HG03439 (cell line): ENCODE results near the gene ATF6B.

Experiments used
- ATAC-seq: cut with Tn5 transposase; IDR thresholded peaks from one replicate; pipeline ENCODE4 v1.9.1; 2021; ENCODE audit warnings: mild to moderate bottlenecking, moderate library complexity; ENCODE audit not compliant: unreplicated experiment

Gene ATF6B

DNA sequence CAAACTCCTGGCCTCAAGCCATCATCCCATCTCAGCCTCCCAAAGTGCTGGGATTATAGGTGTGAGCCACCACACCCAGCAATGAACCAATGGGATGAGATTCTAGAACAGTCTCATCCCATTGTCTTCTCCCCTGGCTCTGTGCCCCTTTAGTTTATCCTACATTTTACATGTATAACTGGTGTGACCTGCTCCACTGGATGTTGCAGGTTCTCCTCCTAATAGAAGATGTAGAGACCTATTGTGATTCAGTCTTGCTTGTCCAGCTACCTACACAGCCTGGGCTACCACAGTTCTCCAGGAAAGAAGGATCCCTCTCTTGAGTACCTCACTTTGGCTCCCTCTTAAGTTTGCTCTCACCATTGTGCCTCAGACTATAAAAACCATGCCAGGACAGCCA, 4.1 kb upstream of the ATF6B start:
- ATAC-seq: no peak

DNA sequence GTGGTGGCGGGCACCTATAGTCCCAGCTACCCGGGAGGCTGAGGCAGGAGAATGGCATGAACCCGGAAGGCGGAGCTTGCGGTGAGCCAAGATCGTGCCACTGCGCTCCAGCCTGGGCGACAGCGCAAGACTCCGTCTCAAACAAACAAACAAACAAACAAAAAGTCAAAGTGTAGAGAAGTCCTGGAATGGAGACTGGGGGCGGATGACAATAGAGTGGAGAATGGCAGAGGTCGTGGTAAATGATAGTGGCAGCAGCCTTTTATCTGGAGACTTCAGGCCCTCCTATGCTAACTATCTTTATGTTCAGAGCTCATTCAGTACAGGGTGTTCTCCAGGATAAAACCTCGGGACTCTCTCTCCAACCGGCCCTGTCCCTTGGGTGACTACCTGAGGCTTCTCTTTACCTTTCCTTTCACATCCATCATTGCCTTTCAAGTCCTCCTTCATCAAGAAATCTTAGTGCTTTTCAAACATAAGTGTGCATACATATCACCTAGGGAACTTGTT, 3.4 kb upstream of the ATF6B start:
- no peak for ATAC-seq

DNA sequence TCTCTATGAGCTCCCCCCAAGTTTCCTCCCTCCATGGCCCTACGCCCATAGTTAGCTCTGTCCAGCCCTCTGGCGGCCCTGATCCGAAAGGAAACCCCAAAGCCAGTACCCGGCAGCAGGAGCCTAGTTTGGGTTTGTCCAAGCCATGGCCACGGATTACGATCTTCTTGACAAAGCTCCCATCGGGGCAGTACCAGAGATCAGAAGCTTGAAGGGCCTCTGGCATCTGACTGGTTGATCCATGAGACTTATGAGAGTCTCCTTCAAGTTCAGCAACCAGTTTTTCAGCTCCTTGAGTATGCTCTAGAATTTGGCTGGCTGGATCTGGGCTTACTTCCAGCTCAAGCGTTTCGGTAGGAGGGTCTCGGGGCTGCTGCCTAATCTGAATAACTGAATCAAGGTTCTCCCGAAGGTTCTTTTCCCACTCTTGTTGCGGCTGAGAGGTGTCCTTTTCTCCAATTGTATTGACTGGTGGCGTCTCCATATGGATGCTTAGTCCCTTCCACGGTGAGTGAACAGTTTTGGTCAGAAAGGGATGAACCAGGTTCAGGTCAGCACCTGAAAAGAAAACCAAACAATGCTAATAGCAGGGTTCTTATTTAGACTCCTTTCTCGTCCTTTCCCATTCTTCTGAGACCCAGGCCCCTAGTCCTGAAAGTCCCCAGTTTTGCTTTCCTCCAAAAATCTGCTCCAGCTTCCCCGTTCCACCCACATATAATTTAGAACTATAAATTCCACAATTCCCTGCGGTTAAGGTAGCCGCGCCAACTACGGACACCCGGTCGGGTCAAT, 1.4 kb upstream of the ATF6B start:
- no peak for ATAC-seq

DNA sequence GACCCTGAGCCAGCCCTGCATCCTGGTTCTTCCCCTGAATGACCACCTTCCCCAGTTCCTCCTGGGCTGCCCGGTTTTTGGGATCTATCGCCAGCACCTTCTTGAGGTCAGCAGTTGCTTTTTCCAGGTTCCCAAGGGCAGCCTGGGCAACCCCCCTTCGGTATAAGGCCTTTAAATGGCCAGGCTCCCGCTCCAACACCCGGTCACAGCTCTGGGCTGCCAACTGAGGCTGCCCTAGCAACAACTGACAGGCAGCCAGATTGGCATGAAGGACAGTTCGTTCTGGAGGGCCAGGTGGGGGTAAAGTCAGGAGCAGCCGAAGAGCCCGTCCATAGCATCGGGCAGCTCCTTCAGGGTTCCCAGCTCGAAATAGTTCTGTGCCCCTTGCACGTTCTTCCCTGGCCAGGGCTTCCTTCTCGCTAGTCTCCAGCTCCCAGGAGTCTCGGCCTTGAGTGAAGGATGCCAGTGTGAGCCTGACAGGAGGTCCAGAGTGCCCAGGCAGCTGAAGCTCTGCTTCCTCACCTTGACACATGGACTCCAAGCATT, 778 bp upstream of the ATF6B start:
- no peak for ATAC-seq

DNA sequence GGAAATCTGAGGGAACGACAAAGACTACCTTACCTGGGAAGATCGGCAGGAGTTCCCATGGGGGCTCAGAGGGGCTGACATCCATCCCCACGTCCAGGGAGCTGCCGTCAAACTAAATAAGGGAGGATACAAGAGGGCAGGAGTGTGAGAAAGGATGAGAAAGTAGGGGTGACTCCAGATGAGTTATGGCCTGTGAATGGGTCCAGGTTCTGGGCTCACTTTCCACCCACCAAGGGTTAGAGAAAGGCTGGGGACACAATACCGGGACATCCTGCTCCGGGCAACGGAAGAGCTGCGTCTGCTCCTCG, 683 bp downstream of the ATF6B start:
- no peak for ATAC-seq

DNA sequence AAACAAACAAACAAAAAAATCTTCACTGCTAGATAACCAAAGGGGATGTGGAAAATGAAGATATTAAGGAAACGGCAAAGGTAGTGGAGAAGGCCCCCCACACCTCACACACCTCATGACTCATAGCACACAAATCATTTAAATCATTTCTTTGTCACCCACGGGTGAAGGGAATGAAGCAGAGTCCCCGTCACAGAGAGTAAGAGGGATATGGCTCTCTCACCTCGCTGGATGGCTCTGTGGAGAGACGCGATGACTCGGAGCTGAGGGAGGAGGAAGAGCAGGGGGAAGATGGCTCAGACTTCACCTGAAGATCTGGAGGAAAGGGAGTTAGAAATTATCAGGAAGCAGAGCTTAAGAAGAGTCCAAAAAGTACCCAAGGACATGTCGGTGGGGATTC, 1.2 kb downstream of the ATF6B start:
- no peak for ATAC-seq

DNA sequence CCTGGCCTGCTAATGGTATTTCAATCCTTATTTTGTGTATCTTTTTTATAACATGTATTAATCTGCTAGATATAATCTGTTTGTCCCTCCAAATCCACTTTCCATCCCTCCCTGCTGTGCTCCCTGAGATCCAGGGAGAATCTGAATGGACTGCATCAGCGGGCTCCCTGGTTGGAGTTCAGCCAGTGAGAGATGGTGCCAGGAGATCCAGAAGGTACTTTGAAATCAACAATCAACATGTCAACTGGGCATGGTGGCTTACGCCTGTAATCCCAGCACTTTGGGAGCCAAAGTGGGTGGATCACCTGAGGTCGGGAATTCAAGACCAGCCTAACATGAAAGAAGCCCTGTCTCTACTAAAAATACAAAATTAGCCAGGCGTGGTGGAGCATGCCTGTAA, 4.4 kb downstream of the ATF6B start:
- ATAC-seq: no peak

DNA sequence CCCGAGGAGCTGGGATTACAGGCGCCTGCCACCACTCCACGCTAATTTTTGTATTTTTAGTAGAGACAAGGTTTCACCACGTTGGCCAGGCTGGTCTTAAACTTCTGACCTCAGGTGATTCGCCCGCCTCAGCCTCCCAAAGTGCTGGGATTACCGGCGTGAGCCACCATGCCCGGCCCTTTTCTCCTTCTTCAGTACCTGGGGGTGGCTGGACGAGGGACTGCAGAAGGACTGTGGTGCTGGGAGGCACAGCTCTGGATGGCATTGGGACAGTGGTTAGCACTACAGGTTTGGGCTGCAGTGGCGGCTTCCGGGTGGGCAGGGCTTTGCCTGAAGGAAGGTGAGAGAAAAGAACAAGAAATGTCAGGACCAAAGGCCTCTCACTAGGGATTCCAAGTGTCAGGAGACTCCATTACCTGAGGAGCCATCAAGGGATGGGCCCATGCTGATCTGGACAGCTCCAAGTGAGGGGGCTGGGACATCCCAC, 7.4 kb downstream of the ATF6B start:
- ATAC-seq: no peak

DNA sequence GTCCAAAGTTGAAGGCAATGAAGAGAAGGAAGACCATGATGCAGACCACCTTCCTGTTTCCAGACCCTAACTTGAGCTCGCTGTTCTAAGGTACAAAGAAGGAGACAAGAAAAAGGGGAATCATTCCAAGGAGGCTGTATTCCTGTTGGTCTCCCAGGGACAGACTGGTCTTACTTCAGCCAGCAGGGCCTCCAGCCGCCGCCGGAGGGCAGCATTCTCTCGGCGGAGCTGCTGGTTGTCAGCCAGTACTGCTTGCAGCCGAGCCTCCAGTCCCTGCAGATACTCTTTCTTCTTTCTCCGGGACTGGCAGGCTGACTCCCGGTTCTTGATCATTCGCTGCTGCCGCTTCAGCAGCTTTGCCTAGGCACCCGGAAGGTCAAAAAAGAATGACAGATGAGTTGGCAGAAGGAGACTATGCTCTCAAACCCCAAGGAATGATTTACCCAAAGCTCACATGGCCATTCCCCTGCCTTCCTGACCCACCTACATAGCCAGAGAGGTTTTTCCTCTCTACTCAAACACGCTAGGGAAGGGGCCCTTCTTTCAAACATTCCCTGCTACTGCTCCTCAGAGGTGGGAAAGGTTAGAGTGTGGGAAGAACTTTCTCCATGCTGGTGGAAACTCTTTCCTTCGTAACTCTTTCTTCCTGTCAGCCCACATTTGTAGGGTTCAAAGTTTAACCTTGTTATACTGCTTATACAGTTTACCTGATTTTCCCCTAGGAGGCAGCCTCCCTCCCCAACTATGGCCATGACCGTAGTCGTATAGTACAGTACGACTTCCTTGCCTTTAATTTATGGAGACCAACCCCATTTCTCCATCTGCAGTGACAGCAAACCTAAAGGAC, 9.0 kb downstream of the ATF6B start:
- peak; percentile 51 for ATAC-seq

DNA sequence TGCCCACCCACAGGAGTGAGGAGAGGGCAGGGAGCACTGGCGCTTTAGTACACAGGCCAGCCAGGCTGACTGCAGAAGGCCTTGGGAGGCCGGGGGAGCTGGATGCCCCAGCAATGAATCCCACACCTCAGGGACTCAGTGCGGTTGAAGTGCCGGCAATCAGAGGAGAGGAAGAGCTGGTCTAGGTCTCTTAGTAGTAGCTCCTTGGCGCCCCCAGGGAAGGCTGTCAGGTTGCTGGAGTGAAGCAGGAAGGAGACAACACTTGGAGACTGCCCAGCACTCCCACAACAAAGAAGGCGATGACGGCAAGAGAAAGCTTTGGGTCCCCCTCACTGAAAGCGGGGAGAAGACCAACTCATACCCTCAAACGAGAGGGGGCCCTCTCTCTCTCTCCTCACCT, 10.6 kb downstream of the ATF6B start:
- ATAC-seq: no peak

DNA sequence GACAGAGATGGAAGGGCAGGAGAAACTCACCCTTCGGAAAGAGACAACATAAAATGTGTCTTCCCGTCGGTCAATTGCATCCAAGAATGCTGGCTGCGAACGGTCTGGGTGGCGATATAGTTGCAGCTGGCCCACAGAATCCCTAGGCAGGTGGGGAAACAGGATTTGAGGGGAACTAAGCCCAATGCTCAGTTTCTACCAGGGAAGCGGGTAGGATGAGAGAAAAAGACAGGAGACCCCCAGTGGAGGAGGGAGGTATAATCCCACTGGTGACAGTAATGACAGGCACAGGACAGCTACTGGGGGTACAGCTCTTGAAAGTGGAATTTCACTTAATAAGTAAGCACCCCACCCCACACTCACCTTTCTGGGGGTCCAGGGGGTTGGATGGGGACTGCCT, 11.4 kb downstream of the ATF6B start:
- no peak for ATAC-seq

DNA sequence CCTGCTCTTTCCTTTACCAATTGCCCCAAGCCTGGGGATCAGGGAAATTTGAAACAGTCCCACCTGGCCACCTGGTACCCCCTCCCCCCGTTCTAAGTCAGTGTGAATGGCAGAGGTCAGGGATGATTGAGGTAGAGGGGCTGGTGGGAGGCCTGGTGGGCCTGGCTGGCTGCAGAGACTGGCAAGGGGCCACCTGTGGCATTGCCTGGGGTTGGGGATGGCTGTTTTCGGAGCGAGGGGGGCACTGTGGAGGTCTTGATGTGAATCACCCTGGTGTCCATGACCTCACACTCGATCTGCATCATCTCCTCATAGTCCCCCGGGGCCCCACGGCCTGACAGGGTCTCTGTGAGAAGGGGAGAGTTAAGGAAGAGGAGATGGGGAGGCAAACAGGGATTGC, 12.4 kb downstream of the ATF6B start:
- no peak for ATAC-seq

DNA sequence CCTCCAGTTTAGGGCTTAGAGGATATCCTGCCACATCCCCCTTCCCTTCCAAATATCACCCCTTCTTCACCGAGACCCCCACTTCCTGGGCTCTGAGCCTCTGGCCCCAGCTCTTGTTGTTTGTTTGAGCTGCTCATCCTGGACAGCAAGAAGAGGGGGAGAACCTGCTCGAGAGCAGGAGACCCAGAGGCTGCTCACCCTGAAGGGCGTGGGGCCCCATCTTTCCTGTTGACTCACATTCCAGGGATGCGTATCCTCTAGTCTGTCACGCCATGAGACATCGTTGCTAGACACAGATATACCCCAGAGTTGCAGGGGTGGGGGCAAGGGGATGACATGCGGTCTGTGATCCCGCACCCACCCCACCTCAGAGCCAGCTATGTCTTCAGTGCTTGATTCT, 13.2 kb downstream of the ATF6B start:
- ATAC-seq: no peak

DNA sequence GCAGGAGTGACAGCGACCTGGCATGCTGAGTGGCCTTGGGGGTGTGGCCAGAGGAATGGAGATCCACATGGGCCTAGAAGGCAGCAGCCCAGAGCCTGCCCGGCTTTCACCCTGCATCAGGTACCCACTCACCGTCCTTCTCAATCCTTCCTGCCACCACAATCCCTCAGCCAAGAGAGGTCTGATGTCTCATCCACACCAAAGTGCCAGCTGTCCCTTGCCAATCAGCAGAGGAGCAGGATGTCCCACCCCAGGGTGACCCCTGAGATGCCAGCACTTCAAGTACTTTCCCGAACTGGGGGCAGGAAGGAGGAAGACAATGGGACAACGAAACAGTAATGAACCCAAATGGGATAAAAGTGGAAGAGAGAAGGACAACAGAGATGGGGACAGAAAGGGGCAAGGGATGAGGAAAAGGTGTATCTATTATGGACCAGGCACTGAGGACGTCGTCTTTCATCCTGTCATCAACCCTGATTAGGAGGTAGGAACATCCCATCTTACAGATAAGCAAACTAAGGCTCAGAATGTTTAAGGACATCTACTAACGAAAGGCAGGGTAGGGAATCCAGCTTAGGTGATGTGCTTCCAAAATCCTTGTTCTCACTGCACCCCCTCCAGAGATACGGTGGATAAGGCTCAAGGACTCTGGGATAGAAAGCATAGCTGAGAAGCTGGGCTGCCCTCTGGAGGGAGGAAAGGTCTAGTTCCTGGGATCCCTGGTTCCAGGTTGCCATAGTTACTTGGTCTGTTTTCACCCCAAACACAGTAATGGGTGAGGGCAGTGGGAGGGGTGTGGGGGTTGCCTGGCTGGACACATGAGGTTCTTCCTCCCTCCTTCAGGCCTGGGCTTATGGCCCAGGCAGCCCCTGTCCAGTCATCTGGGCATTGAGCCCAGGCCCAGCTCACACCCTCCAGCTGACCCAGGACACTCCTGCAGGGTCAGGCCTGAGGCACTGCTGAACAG, 14.4 kb downstream of the ATF6B start:
- ATAC-seq: no peak

DNA sequence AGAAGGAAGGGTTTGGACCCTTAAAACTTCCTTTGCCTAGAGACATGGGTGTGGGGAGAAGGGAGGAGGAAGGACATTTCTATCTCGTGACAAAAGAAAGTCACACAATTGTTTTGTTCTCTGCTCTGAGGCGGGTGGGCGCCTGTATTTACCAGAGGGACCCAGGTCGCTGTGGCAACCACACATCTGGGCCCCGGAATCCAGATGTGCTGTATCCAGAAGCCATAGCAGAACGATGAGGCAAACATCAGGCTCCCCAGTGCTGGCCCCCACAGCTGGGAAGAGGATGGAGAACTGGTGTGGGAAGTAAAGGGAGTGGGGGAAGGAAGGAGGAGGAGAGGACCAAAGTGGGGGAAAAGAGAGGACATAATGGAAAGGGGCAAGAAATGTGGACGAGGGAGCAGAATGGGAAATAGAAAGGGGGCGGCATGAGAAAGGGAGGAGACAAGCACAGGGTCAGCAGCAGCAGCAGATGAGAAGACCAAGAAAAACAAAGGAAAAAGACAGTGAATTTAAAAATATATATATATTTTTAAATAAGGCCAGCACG, 15.5 kb downstream of the ATF6B start:
- ATAC-seq: no peak

DNA sequence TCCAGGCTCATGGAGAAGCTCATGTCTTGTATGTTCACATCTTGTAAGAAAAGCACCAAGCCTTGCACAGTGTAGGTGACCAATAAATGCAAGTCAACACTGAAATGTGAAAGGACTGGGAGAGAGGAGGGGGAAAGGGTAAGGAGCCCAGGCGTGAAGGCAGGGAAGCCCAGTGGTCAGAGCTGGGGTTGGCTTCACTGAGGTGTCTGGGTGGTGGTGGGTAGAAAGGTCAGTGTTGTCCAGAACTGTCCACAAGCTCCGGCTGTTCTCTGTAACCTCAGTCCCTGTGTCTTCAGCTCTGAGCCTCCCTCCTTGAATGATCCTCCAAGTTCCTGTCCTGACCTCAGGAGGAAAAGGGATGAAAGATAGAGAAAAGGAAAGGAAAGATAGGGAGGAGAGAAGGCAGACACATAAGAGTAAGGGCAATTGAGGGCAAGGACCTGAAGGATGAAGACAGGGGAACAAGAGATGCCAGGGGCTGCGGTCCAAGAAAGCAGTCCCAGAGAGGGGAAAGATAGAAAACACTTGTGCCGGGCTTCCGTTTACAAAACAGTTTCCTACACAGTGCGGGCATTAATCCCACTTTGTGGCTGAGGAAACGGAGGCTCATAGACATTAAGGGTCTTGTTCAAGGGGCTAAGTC, 16.5 kb downstream of the ATF6B start:
- no peak for ATAC-seq

DNA sequence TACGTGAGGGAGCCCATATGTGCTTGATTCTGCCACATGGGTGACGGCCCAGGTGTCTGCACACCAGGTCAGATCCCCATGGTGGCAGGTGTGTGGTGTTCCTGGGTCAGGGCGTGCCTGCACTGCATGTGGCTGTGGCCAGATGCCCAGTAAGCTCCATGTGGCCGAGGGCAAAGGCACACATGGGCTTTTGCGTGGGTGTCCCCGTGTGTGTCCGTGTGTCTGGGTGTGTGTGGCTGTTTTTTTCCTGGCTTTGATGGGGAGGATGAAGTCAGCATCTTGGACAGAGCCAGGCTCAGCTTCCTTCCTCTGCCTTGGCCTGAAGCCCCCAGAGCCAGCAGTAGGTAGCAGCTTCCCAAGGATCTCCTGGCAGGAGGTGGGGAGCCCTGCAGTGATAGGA, 17.4 kb downstream of the ATF6B start:
- ATAC-seq: no peak

DNA sequence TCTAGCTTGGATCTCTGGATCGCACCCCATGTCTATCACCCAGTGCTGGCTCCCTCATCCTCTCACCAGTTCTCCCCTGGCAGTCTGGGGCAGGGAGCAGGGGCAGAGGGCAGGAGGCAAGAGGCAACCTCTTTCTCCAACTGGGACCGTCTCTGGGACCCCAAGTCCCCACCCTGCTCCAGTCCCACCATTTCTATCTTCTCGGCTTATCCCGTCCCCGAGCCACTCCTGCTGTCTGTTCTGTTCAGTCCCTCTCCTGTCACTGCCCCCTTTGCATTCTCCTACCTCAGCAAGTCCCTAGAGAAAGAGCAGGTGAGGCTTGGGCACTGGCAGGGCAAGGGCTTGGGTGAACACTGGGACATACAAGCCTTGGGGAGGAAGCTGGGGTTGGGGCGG, 18.3 kb downstream of the ATF6B start:
- ATAC-seq: no peak

DNA sequence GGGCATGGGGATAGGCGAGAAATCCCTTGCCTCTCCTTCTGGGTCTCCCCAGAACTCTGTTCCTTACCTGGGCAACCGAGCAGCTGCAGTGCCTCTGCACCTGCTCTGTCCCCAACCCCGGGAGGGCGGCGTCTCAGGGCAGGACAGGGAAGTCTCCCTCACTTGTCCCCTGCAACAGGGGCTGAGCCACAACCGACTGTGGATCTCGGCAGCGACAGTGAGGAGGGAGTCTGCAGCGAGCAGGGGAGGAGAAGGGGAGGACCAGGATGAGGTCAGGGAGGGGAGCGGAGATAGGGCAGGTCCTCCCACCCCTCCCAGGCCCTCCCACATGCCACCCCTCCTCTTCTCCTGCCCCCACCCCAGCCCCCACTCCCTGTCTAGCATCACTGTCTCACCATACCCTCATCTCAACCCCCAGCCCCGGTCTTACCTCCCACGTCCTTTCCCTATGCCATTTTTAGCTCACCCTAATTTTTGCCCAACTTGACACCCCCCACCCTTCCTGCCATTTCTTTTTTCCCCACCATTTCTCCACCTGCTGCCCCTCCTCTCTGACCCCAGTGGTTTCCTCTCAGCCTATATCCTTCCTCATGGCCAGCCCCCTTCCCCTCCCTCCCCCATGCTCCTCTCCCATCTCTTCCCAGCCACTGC, 18.8 kb downstream of the ATF6B start, which contains the start of gene TNXB:
TNXB (minus strand) TSS at position 225 of the 651 bp plus-strand sequence. CDS start 11,140 bp downstream, outside the sequence.
- ATAC-seq: no peak
